HepG2 (cell line): ENCODE data around the gene SEPTIN3. TPM values are rescaled to one million over a fixed set of nuclear protein-coding genes. Genes with fewer than 3 reads are reported as not detected.

Experiments
- ATAC-seq: fragments of 200-7000 bp; cut with Tn5 transposase; 3 replicates; pipeline ENCODE4 v1.9.1; 2020; ENCODE audit warnings: mild to moderate bottlenecking, moderate library complexity
- BruUV-seq: library from RNA; stranded (reverse); fragments of 400-500 nt; replicated peaks from 2 replicates; lab custom pipeline; 2021; lab: Mats Ljungman, UMichigan
- CTCF ChIA-PET: fragments of 300-600 bp; formaldehyde crosslinking; extraction: SDS; loops from one replicate; lab custom pipeline; 2021; ENCODE audit warnings: low total read pairs, inconsistent platforms, low intra/inter-chr PET ratio; lab: Yijun Ruan, JAX
- POLR2A ChIA-PET: fragments of 350-600 bp; sonication (Branson Sonifier 250); formaldehyde crosslinking; loops from one replicate; lab custom pipeline; 2020; ENCODE audit warnings: antibody characterized with exemption, inconsistent platforms; lab: Yijun Ruan, JAX
- DNase-seq: peaks from one replicate; pipeline ENCODE4 v3.0.0-alpha.2; 2015; ENCODE audit warnings: low spot score
- FAIRE-seq: peaks from 3 replicates; lab custom pipeline; 2011; peaks lifted over from hg19 to GRCh38; lab: Jason Lieb, UNC
- H2AFZ ChIP-seq: one replicate; pipeline ENCODE4 v1.6.1; 2011; ENCODE audit warnings: low read length, inconsistent platforms
- H3K27ac ChIP-seq: fragments of 300-600 bp; 3 replicates; pipeline ENCODE4 v1.8.0; 2011; ENCODE audit warnings: mixed run types, mild to moderate bottlenecking, mixed read lengths, low read length, inconsistent platforms; ENCODE audit not compliant: insufficient read depth; ENCODE audit errors: extremely low read length
- H3K27me3 ChIP-seq, 2 experiments: fragments of 200-600 bp in 1 of 2; 2 replicates in 1 of 2; 3 replicates in 1 of 2; pipeline versions ENCODE4 v1.6.0 to v1.8.0; 2011; ENCODE audit warnings: low read length in 2 of 2, mild to moderate bottlenecking in 2 of 2, moderate library complexity in 2 of 2, inconsistent platforms in 1 of 2; ENCODE audit not compliant: insufficient read depth in 2 of 2, control insufficient read depth in 1 of 2
- H3K36me3 ChIP-seq, 2 experiments: fragments of 200-600 bp in 1 of 2; replicated peaks in 1 of 2; 2 replicates in 1 of 2; 3 replicates in 1 of 2; pipeline versions ENCODE4 v1.5.1 to v1.8.0; 2011; ENCODE audit warnings: low read length in 2 of 2, inconsistent platforms in 1 of 2; ENCODE audit not compliant: insufficient read depth in 2 of 2, control insufficient read depth in 1 of 2
- H3K4me1 ChIP-seq: 2 replicates; pipeline ENCODE4 v1.5.1; 2012; ENCODE audit warnings: low read length, inconsistent platforms; ENCODE audit not compliant: insufficient read depth
- H3K4me2 ChIP-seq: 2 replicates; pipeline ENCODE4 v1.6.0; 2011; ENCODE audit warnings: low read depth, low read length, inconsistent platforms
- H3K4me3 ChIP-seq, 3 experiments: fragments of 200-600 bp in 1 of 3; sonication (generic), shearing (Covaris generic) in 1 of 3; replicated peaks in 1 of 3; 2 replicates each; pipeline ENCODE4 v1.5.1; 2011 to 2016; ENCODE audit warnings: low read length in 3 of 3, inconsistent platforms in 2 of 3, low read depth in 2 of 3, mild to moderate bottlenecking in 2 of 3, control low read depth in 1 of 3, mixed read lengths in 1 of 3; ENCODE audit not compliant: insufficient read depth in 1 of 3
- H3K79me2 ChIP-seq: one replicate; pipeline ENCODE4 v1.6.1; 2011; ENCODE audit warnings: low read length, inconsistent platforms; ENCODE audit not compliant: insufficient read depth
- H3K9ac ChIP-seq: 2 replicates; pipeline ENCODE4 v1.6.0; 2011; ENCODE audit warnings: mild to moderate bottlenecking, low read depth, low read length, inconsistent platforms; ENCODE audit not compliant: insufficient read depth
- H3K9me3 ChIP-seq: 2 replicates; pipeline ENCODE4 v1.5.1; 2012; ENCODE audit warnings: mild to moderate bottlenecking, low read length
- H4K20me1 ChIP-seq: 2 replicates; pipeline ENCODE4 v1.6.0; 2011; ENCODE audit warnings: inconsistent platforms, mild to moderate bottlenecking, low read length, moderate library complexity; ENCODE audit not compliant: insufficient read depth
- DNMT1 ChIP-seq: sonication (generic); formaldehyde crosslinking; IDR thresholded peaks from 2 replicates; pipeline ENCODE4 v1.5.1; 2020; ENCODE audit warnings: mild to moderate bottlenecking, missing genetic modification reagents
- GATAD1 ChIP-seq: IDR thresholded peaks from 2 replicates; pipeline ENCODE4 v1.6.1; 2016; ENCODE audit warnings: missing genetic modification reagents, missing compliant biosample characterization
- WGBS: methylation state at CpG from one replicate; pipeline ENCODE4 v1.1.6; 2017; ENCODE audit warnings: low lambda C conversion rate; 5-methylcytosine and 5-hydroxymethylcytosine counted together
- in situ Hi-C: cut with HindIII; loops from 2 replicates; pipeline ENCODE4 v1.10.0; 2017; ENCODE audit warnings: low pct_unique_long_range_greater_than_20kb; ENCODE audit not compliant: extremely low pct_ligation_motif_present
- intact Hi-C: fragments of 100-400 bp; cut with micrococcal nuclease; formaldehyde crosslinking; loops from one replicate; pipeline ENCODE4 v1.10.0; 2022; ENCODE audit not compliant: unreplicated experiment
- polyA plus RNA-seq, 8 experiments: library from polyadenylated mRNA; depleted of rRNA in 3 of 8; stranded (reverse) in 7 of 8; unstranded in 1 of 8; fragments of >200 nt; fragmentation: Illumina TruSeq in 4 of 8; extraction: Trizol in 4 of 8; gene quantifications; 2 replicates each; pipeline versions ENCODE4 v1.2.1 to v1.2.3, GENCODE V29; 2011 to 2016; ENCODE audit warnings: low read depth in 4 of 8, missing spikeins in 1 of 8, mixed read lengths in 1 of 8; ENCODE audit not compliant: insufficient read depth in 1 of 8
- total RNA-seq, 5 experiments: library from RNA; depleted of rRNA; stranded (reverse); fragments of >200 nt; fragmentation: Illumina TruSeq; extraction: Trizol; gene quantifications; 2 replicates each; pipeline ENCODE4 v1.2.3, GENCODE V29; 2016; ENCODE audit warnings: low read depth in 1 of 5
- TF ChIP-seq, protein P1 (sequence below): sonication (generic); formaldehyde crosslinking; IDR thresholded peaks from 2 replicates; pipeline ENCODE4 v1.5.0; 2020; ENCODE audit warnings: mild to moderate bottlenecking, missing genetic modification reagents, borderline replicate concordance
- TF ChIP-seq, protein P2 (sequence below): IDR thresholded peaks from 2 replicates; pipeline ENCODE4 v1.6.1; 2016; ENCODE audit warnings: missing compliant biosample characterization, missing genetic modification reagents, borderline replicate concordance

Gene SEPTIN3
- total and polyA plus RNA-seq, 2 of the 13 experiments (the other 11 are each of a cell fraction or from before 2014, with no cell fraction given) = 0.04 TPM; not detected in 1

DNA sequence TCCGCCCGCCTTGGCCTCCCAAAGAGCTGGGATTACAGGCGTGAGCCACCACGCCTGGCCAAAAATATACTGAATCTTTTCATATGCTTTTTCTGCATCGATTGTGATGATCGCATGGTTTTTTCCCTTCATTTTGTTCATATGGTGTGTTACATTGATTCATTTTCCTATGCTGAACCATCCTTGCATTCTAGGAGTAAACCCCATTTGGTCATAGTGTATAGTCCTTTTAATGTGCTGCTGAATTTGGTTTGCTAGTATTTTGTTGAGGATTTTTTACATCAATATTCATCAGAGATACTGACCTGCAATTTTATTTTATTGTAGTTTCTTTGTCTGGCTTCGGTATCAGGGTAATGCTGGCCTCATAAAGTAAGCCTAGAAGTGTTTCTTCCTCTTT lies 41.5 kb downstream of the SEPTIN3 start:
- ChIA-PET POLR2A (no interaction called here), CTCF (no interaction called here)
- peaks cover 0 to 7% of the 10 kb centered on the region in 2 experiments; a peak in 2 of 5 replicates for H3K27me3 ChIP-seq
- no peak for ATAC-seq
- no peak overlapping the region for H3K9ac ChIP-seq
- in situ Hi-C loops = no loop called here
- no peaks in the 10 kb centered on the region for H3K36me3 ChIP-seq
- no peaks in the 10 kb centered on the region for H3K79me2 ChIP-seq
- no peak for DNase-seq
- no peak overlapping the region for H2AFZ ChIP-seq
- H3K4me3 ChIP-seq = no peak overlapping the region
- H3K9me3 ChIP-seq = no peaks in the 10 kb centered on the region; the same call in 1 of the 2 replicates
- TF ChIP-seq, protein P1, sequence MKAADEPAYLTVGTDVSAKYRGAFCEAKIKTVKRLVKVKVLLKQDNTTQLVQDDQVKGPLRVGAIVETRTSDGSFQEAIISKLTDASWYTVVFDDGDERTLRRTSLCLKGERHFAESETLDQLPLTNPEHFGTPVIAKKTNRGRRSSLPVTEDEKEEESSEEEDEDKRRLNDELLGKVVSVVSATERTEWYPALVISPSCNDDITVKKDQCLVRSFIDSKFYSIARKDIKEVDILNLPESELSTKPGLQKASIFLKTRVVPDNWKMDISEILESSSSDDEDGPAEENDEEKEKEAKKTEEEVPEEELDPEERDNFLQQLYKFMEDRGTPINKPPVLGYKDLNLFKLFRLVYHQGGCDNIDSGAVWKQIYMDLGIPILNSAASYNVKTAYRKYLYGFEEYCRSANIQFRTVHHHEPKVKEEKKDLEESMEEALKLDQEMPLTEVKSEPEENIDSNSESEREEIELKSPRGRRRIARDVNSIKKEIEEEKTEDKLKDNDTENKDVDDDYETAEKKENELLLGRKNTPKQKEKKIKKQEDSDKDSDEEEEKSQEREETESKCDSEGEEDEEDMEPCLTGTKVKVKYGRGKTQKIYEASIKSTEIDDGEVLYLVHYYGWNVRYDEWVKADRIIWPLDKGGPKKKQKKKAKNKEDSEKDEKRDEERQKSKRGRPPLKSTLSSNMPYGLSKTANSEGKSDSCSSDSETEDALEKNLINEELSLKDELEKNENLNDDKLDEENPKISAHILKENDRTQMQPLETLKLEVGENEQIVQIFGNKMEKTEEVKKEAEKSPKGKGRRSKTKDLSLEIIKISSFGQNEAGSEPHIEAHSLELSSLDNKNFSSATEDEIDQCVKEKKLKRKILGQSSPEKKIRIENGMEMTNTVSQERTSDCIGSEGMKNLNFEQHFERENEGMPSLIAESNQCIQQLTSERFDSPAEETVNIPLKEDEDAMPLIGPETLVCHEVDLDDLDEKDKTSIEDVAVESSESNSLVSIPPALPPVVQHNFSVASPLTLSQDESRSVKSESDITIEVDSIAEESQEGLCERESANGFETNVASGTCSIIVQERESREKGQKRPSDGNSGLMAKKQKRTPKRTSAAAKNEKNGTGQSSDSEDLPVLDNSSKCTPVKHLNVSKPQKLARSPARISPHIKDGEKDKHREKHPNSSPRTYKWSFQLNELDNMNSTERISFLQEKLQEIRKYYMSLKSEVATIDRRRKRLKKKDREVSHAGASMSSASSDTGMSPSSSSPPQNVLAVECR (CRISPR knock-in tag) = no peak
- TF ChIP-seq DNMT1 (CRISPR knock-in tag) (no peak), GATAD1 (CRISPR knock-in tag) (no peak)
- TF ChIP-seq, protein P2, sequence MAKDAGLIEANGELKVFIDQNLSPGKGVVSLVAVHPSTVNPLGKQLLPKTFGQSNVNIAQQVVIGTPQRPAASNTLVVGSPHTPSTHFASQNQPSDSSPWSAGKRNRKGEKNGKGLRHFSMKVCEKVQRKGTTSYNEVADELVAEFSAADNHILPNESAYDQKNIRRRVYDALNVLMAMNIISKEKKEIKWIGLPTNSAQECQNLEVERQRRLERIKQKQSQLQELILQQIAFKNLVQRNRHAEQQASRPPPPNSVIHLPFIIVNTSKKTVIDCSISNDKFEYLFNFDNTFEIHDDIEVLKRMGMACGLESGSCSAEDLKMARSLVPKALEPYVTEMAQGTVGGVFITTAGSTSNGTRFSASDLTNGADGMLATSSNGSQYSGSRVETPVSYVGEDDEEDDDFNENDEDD (CRISPR knock-in tag) = no peak
- intact Hi-C loops = no loop called here
- no peak for FAIRE-seq
- H3K27ac ChIP-seq = no peak overlapping the region
- H3K4me2 ChIP-seq = no peak overlapping the region
- H3K4me1 ChIP-seq = no peaks in the 10 kb centered on the region
- no TSS peak for BruUV-seq
- 56% methylated on average over 7 of the region's 7 CpGs for WGBS
- no peaks in the 10 kb centered on the region for H4K20me1 ChIP-seq
